ENCODE measurements around the gene KIAA2012.

DNA sequence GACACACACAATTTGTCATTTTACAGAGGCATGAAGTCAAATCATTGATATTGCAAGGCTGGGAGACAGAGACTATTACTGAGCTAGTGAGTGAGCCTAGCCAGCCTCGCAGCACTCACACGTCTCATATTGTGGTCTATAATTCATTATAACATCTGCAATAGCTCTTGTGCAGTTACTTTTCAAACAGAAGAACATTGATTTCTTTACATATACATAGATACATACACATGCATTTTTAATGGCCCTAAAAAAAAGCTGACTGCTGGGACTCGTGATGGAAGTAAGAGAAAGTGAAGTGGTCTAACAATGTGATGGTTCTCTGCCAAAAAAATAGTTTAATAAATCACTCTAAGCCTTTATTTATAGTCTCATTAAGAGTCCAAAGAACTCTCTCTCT is 56.8 kb downstream of the KIAA2012 start:
- TF ChIP-seq ARNTL (CRISPR knock-in tag; IDR thresholded peaks at IDR 0.05; ENCODE audit: borderline replicate concordance, low read depth): no peak
- TF ChIP-seq, protein P1, sequence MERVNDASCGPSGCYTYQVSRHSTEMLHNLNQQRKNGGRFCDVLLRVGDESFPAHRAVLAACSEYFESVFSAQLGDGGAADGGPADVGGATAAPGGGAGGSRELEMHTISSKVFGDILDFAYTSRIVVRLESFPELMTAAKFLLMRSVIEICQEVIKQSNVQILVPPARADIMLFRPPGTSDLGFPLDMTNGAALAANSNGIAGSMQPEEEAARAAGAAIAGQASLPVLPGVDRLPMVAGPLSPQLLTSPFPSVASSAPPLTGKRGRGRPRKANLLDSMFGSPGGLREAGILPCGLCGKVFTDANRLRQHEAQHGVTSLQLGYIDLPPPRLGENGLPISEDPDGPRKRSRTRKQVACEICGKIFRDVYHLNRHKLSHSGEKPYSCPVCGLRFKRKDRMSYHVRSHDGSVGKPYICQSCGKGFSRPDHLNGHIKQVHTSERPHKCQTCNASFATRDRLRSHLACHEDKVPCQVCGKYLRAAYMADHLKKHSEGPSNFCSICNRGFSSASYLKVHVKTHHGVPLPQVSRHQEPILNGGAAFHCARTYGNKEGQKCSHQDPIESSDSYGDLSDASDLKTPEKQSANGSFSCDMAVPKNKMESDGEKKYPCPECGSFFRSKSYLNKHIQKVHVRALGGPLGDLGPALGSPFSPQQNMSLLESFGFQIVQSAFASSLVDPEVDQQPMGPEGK (CRISPR knock-in tag; IDR thresholded peaks at IDR 0.05; ENCODE audit: borderline replicate concordance): no peak
- no peak for TF ChIP-seq CSDC2 (CRISPR knock-in tag; IDR thresholded peaks at IDR 0.05)
- no peak for TF ChIP-seq ZC3H10 (CRISPR knock-in tag; IDR thresholded peaks at IDR 0.05)
